Measurements from ENCODE around the gene ZNF397. TPM values are rescaled to one million over a fixed set of nuclear protein-coding genes. Genes with fewer than 3 reads are reported as not detected.

The ZNF397 gene
- total RNA-seq, 1 experiment from 2014 or later = 35.3 TPM

- no peaks in the 10 kb centered on the region for H3K27me3 ChIP-seq (ENCODE audit: insufficient read depth, low read length)
- H3K4me1 Mint-ChIP-seq = peaks cover under 1% of the 10 kb centered on the region in 2 experiments
Observed at GRCh38 chr18:35283923-35284794, 43.3 kb downstream of the ZNF397 start.

More at GRCh38 chr18:35283923-35284794, 43.3 kb downstream of the ZNF397 start:
- no peak overlapping the region for H3T11ph ChIP-seq (ENCODE audit: low read length)
- H4K8ac ChIP-seq (replicated peaks; ENCODE audit: insufficient read length, low read depth, low read length) = no peak overlapping the region
- no peak overlapping the region for H3K14ac ChIP-seq (ENCODE audit: insufficient read depth, low read length)
- no peak overlapping the region for H3K27ac ChIP-seq (ENCODE audit: insufficient read length, low read depth, low read length)
- no peak overlapping the region for H2BK20ac ChIP-seq (ENCODE audit: low read depth, low read length, poor library complexity, severe bottlenecking)
- H2BK12ac ChIP-seq (ENCODE audit: insufficient read length, low read depth, low read length) = no peak overlapping the region
- H3K18ac ChIP-seq (ENCODE audit: insufficient read length, low read depth, low read length) = no peak overlapping the region
- Mint-ChIP-seq H3K4me3 (no peak overlapping the region), H3K27ac (no peak overlapping the region), H3K27me3 (ENCODE audit: low read depth) (no peaks in the 10 kb centered on the region), H3K9me3 (peaks cover 59 to 63% of the 10 kb centered on the region in 2 experiments), H3K36me3 (ENCODE audit: insufficient read depth in 1 of 3, low read depth in 3 of 3) (peaks cover 38 to 75% (median 40%) of the 10 kb centered on the region in 3 experiments)
- no peak overlapping the region for H4K5ac ChIP-seq (ENCODE audit: insufficient read length, low read depth, low read length)
- no peak overlapping the region for H3K4ac ChIP-seq (ENCODE audit: low read depth, low read length)
- no peak overlapping the region for H2BK15ac ChIP-seq (ENCODE audit: low read depth, low read length)
- H2BK120ac ChIP-seq (ENCODE audit: low read depth, low read length, poor library complexity, severe bottlenecking) = no peak overlapping the region
- H3K4me1 ChIP-seq (ENCODE audit: insufficient read depth, low read length) = no peaks in the 10 kb centered on the region
- H2AK5ac ChIP-seq (ENCODE audit: insufficient read length, low read length) = no peak overlapping the region
- TF ChIP-seq CTCF (conservative IDR thresholded peaks at IDR 0.05) = no peak
- no peaks in the 10 kb centered on the region for H4K20me1 ChIP-seq (ENCODE audit: control insufficient read depth, insufficient read depth, insufficient read length)
- peaks cover 3% of the 10 kb centered on the region for H3K79me1 ChIP-seq (ENCODE audit: insufficient read depth, low read depth, low read length, poor library complexity, severe bottlenecking)
- H3K56ac ChIP-seq (ENCODE audit: insufficient read length, low read depth, low read length) = no peak overlapping the region
- H2AFZ ChIP-seq (ENCODE audit: low read length) = no peak overlapping the region
- H4K91ac ChIP-seq (ENCODE audit: insufficient read length, low read depth, low read length) = no peak overlapping the region
- DNase-seq = no peak
- no CpG with 5 or more reads among the region's 7 CpGs for WGBS (ENCODE audit: extremely low coverage, insufficient read length, low lambda C conversion rate)
- H3K4me2 ChIP-seq (ENCODE audit: insufficient read depth, insufficient read length, low read length) = no peak overlapping the region
- no peaks in the 10 kb centered on the region for H3K79me2 ChIP-seq (ENCODE audit: insufficient read depth, low read length)
- H3K9me3 ChIP-seq (ENCODE audit: control insufficient read depth, low read depth, low read length) = peaks cover 36% of the 10 kb centered on the region
- no peak overlapping the region for H3K23ac ChIP-seq (ENCODE audit: insufficient read length, low read depth, low read length)
- H2BK5ac ChIP-seq (ENCODE audit: insufficient read length, low read length) = no peak overlapping the region
- no peaks in the 10 kb centered on the region for H3K23me2 ChIP-seq (ENCODE audit: insufficient read length, low read depth, low read length, poor library complexity, severe bottlenecking)
- no peak overlapping the region for H3K9ac ChIP-seq (ENCODE audit: extremely low read depth, insufficient read length, low read length)

All from H9 (cell line).